ENCODE measurements around the gene CENPN. TPM values are rescaled to one million over a fixed set of nuclear protein-coding genes. Genes with fewer than 3 reads are reported as not detected.
A peak's percentile ranks its signal among the peaks of the same experiment; 100 is the strongest.

CENPN gene
- total RNA-seq (2021), result 68.9 and 84.2 TPM in 2 replicates
- percentile 92 among the genes with signal in this experiment for Bru-seq, nascent RNA
- BruChase-seq, experiment 1, labeled RNA remaining after a 2-hour chase, result percentile 80 among the genes with signal in this experiment
- percentile 95 among the genes with signal in this experiment for BruChase-seq, experiment 2, labeled RNA remaining after a 6-hour chase
- long read RNA-seq, transcript CENPN-202 (11 exons, 2,481 nt), result minor isoform, 30 of 131 reads
- long read RNA-seq, transcript CENPN-201 (7 exons, 1,398 nt), result major isoform, 70 of 131 reads
- long read RNA-seq, partial matches to known transcripts, result 6 of 131 reads
- long read RNA-seq, other reads (novel, unspliced or antisense), result 21 of 131 reads

DNA sequence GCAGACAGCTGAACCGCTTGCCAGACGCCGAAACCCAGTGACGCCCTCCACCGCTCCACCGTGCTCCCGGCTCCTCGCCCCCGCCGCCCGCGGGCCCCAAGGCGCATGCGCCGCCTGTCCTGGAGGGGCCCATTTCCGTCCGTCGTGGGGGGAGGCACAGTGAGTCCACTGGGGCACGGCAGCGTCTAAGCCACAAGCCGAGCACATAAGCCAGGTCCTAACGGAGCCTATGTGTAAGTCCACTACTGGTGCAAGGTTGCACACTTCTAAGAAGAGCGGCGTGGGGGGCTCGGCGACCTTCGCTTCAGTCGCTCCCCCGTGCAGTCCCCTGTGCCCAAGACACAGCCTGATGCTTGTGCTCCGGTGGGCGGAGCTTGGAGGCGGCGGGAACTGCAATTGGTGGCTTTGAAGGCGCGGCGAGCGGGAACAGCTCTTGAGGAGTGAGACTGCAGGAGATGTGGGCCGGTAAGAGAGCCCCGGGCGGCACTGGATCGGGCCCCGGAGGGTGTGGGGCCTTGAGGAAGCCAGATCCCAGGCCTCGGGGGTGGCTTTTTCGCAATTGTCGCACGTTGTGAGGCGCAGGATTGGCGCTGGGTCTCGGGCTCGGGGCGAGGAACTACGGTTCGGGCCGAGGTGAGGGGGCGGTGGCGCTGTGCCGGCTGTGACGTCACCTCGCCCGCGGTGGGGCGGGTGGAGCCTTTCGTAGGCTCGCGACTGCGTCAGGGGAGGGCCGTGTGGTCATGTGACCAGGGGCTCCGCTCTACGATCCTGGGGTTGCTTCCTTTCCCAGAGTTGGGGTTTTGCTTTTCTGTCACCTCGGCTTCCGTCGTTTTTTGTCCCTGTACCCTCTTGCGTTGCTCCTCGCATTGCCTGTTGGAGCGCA is at the start of gene CENPN, which contains the start of gene CMC2:
Gene CENPN, plus strand, starts transcription at position 402 of the 883 bp plus-strand sequence. CDS start 4,726 bp downstream, outside the sequence.
Gene CMC2, minus strand, starts transcription at position 73 of the 883 bp plus-strand sequence. CDS start 9,491 bp downstream, outside the sequence.
- no TSS peak for BruUV-seq (replicated peaks)
- intact Hi-C loops (cut with micrococcal nuclease; ENCODE audit: unreplicated experiment), result loop anchor here (1.0 to 10.0 kb wide), 2 partner anchors 14 to 718 kb away; no protein-coding TSS in a partner anchor
- Histone ChIP-seq H3K4me1 (replicated peaks; ENCODE audit: insufficient read depth) (peaks cover 28% of the 10 kb centered on the region), H3K27ac (peak within 1 kb of the TSS; percentile 80), H3K9me2 (ENCODE audit: insufficient read depth) (no peaks in the 10 kb centered on the region), H3K4me2 (peak within 1 kb of the TSS; percentile 91), H3F3A (ENCODE audit: insufficient read depth, low read depth) (peaks cover 13% of the 10 kb centered on the region), H3K27me3 (ENCODE audit: insufficient read depth, low read depth) (no peaks in the 10 kb centered on the region), H3K4me3 (peak within 1 kb of the TSS; percentile 87), H3K79me2 (ENCODE audit: low read depth) (peaks cover 82% of the 10 kb centered on the region), H2AFZ (peak within 1 kb of the TSS; percentile 87), H4K20me1 (ENCODE audit: insufficient read depth) (peaks cover 22% of the 10 kb centered on the region), H3K36me3 (ENCODE audit: low read depth) (peaks cover 3% of the 10 kb centered on the region), H3K9me3 (ENCODE audit: insufficient read depth, low read depth) (no peaks in the 10 kb centered on the region)
- POLR2A ChIA-PET (ENCODE audit: unreplicated experiment), result interaction anchor here (0.6 kb wide), 1 partner anchor 137 kb away, joined by 4 read pairs; no protein-coding TSS in a partner anchor
- CTCF ChIA-PET, result interaction anchor here (0.5 kb wide), 1 partner anchor 13 kb away, joined by 3 read pairs; no protein-coding TSS in a partner anchor
- TF ChIP-seq CTCF (conservative IDR thresholded peaks at IDR 0.05), result no peak
- TF ChIP-seq EZH2 (IDR thresholded peaks at IDR 0.05; ENCODE audit: low read depth), result no peak
- DNase-seq, result peak; percentile 95 to 97

- no peaks in the 10 kb centered on the region for H4K20me1 ChIP-seq (ENCODE audit: insufficient read depth)
- H2AFZ ChIP-seq, result no peak overlapping the region
- H3K36me3 ChIP-seq (ENCODE audit: low read depth), result no peaks in the 10 kb centered on the region
- H3K79me2 ChIP-seq (ENCODE audit: low read depth), result no peaks in the 10 kb centered on the region
- DNase-seq, result no peak
- ChIA-PET CTCF (no interaction called here), POLR2A (ENCODE audit: unreplicated experiment) (no interaction called here)
- TF ChIP-seq EZH2 (IDR thresholded peaks at IDR 0.05; ENCODE audit: low read depth) (no peak), CTCF (conservative IDR thresholded peaks at IDR 0.05) (no peak)
- H3K4me1 ChIP-seq (replicated peaks; ENCODE audit: insufficient read depth), result no peaks in the 10 kb centered on the region
- no peaks in the 10 kb centered on the region; the same call in 1 of the 2 replicates for H3K9me3 ChIP-seq (ENCODE audit: insufficient read depth, low read depth)
- intact Hi-C loops (cut with micrococcal nuclease; ENCODE audit: unreplicated experiment), result no loop called here
- no peaks in the 10 kb centered on the region for H3K9me2 ChIP-seq (ENCODE audit: insufficient read depth)
- H3K27me3 ChIP-seq (ENCODE audit: insufficient read depth, low read depth), result no peaks in the 10 kb centered on the region
- no peak overlapping the region for H3K4me2 ChIP-seq
- BruUV-seq (replicated peaks), result no TSS peak
- no peak overlapping the region for H3K4me3 ChIP-seq
- no peaks in the 10 kb centered on the region for H3F3A ChIP-seq (ENCODE audit: insufficient read depth, low read depth)
- no peak overlapping the region for H3K27ac ChIP-seq
Measured at GRCh38 chr16:80958284-80958683, 48.7 kb upstream of the CENPN start.

GRCh38 chr16:80962879-80963278 is 44.1 kb upstream of the CENPN start:
- H3F3A ChIP-seq (ENCODE audit: insufficient read depth, low read depth), result no peaks in the 10 kb centered on the region
- H3K9me3 ChIP-seq (ENCODE audit: insufficient read depth, low read depth), result no peaks in the 10 kb centered on the region; the same call in 1 of the 2 replicates
- no peak for DNase-seq
- H3K27me3 ChIP-seq (ENCODE audit: insufficient read depth, low read depth), result no peaks in the 10 kb centered on the region
- no peak overlapping the region for H3K27ac ChIP-seq
- ChIA-PET CTCF (no interaction called here), POLR2A (ENCODE audit: unreplicated experiment) (no interaction called here)
- H3K79me2 ChIP-seq (ENCODE audit: low read depth), result no peaks in the 10 kb centered on the region
- BruUV-seq (replicated peaks), result no TSS peak
- no peaks in the 10 kb centered on the region for H3K4me1 ChIP-seq (replicated peaks; ENCODE audit: insufficient read depth)
- H2AFZ ChIP-seq, result no peak overlapping the region
- H3K4me3 ChIP-seq, result no peak overlapping the region
- no peak overlapping the region for H3K4me2 ChIP-seq
- H3K36me3 ChIP-seq (ENCODE audit: low read depth), result no peaks in the 10 kb centered on the region
- no peaks in the 10 kb centered on the region for H3K9me2 ChIP-seq (ENCODE audit: insufficient read depth)
- TF ChIP-seq EZH2 (IDR thresholded peaks at IDR 0.05; ENCODE audit: low read depth) (no peak), CTCF (conservative IDR thresholded peaks at IDR 0.05) (no peak)
- intact Hi-C loops (cut with micrococcal nuclease; ENCODE audit: unreplicated experiment), result no loop called here
- no peaks in the 10 kb centered on the region for H4K20me1 ChIP-seq (ENCODE audit: insufficient read depth)

Data from PC-9 (cell line).